Neural progenitor cell (in vitro differentiated cells): Measurements from ENCODE around the gene HDAC3. TPM values are rescaled to one million over a fixed set of nuclear protein-coding genes. Genes with fewer than 3 reads are reported as not detected.

Source experiments
- DNase-seq: peaks from one replicate; pipeline ENCODE4 v3.0.0-alpha.2; 2016; ENCODE audit warnings: low spot score
- H2AFZ ChIP-seq: fragments of 200-600 bp; sonication (generic); replicated peaks from 2 replicates; pipeline ENCODE4 v1.6.1; 2016; ENCODE audit warnings: antibody characterized with exemption
- H3F3A ChIP-seq: fragments of 200-600 bp; sonication (generic); 2 replicates; pipeline ENCODE4 v1.6.1; 2016; ENCODE audit warnings: antibody characterized with exemption, low read depth
- H3K27ac ChIP-seq: fragments of 200-600 bp; sonication (generic); 2 replicates; pipeline ENCODE4 v1.5.1; 2016; ENCODE audit warnings: mild to moderate bottlenecking
- H3K27me3 ChIP-seq: fragments of 200-600 bp; sonication (generic); 2 replicates; pipeline ENCODE4 v1.6.1; 2016; ENCODE audit warnings: mild to moderate bottlenecking, moderate library complexity
- H3K36me3 ChIP-seq: fragments of 200-600 bp; sonication (generic); 2 replicates; pipeline ENCODE4 v1.5.1; 2016
- H3K4me1 ChIP-seq: fragments of 200-600 bp; sonication (generic); 2 replicates; pipeline ENCODE4 v1.6.1; 2016; ENCODE audit warnings: mixed run types
- H3K4me2 ChIP-seq: fragments of 200-600 bp; sonication (generic); 2 replicates; pipeline ENCODE4 v1.6.1; 2016
- H3K4me3 ChIP-seq: fragments of 200-600 bp; sonication (generic); 2 replicates; pipeline ENCODE4 v1.5.1; 2016
- H3K79me2 ChIP-seq: fragments of 200-600 bp; sonication (generic); 2 replicates; pipeline ENCODE4 v1.6.1; 2016; ENCODE audit warnings: low read depth
- H3K9ac ChIP-seq: fragments of 200-600 bp; sonication (generic); 2 replicates; pipeline ENCODE4 v1.6.1; 2016
- H3K9me3 ChIP-seq: fragments of 200-600 bp; sonication (generic); 2 replicates; pipeline ENCODE4 v1.5.1; 2016; ENCODE audit warnings: low read depth
- H4K20me1 ChIP-seq: fragments of 200-600 bp; sonication (generic); 2 replicates; pipeline ENCODE4 v1.6.1; 2016; ENCODE audit warnings: low read depth
- H3K27ac Mint-ChIP-seq: 3 replicates; pipeline ENCODE4 v1.8.0; 2021; ENCODE audit warnings: mixed read lengths
- H3K27me3 Mint-ChIP-seq: 2 replicates; pipeline ENCODE4 v1.8.0; 2022; ENCODE audit warnings: low read depth, mild to moderate bottlenecking, inconsistent platforms, moderate library complexity, mixed read lengths; ENCODE audit not compliant: insufficient read depth
- H3K36me3 Mint-ChIP-seq: 3 replicates; pipeline ENCODE4 v1.8.0; 2021; ENCODE audit warnings: mixed read lengths
- H3K4me1 Mint-ChIP-seq: 3 replicates; pipeline ENCODE4 v1.8.0; 2021; ENCODE audit warnings: mixed read lengths
- H3K4me3 Mint-ChIP-seq: 3 replicates; pipeline ENCODE4 v1.8.0; 2021; ENCODE audit warnings: mild to moderate bottlenecking, moderate library complexity, mixed read lengths
- H3K9me3 Mint-ChIP-seq: 3 replicates; pipeline ENCODE4 v1.8.0; 2020; ENCODE audit warnings: mixed read lengths
- EZH2 ChIP-seq: fragments of 200-600 bp; sonication (generic); IDR thresholded peaks from 2 replicates; pipeline ENCODE4 v1.6.1; 2017; ENCODE audit warnings: antibody characterized with exemption, mild to moderate bottlenecking, moderate library complexity
- EZH2phosphoT487 ChIP-seq: fragments of 200-600 bp; sonication (generic); IDR thresholded peaks from 2 replicates; pipeline ENCODE4 v1.6.1; 2017; ENCODE audit warnings: antibody characterized with exemption
- total RNA-seq: library from RNA; depleted of rRNA; stranded (reverse); fragments of >200 nt; gene quantifications from 2 replicates; pipeline ENCODE4 v1.2.3, GENCODE V29; 2015; ENCODE audit warnings: low replicate concordance
- TF ChIP-seq, protein P1 (sequence below): fragments of 200-600 bp; sonication (generic); IDR thresholded peaks from 2 replicates; pipeline ENCODE4 v1.5.1; 2017; ENCODE audit warnings: antibody characterized with exemption, mild to moderate bottlenecking

HDAC3 gene
- total RNA-seq, 1 donor from 2014 or later: 57.3 TPM

- H2AFZ ChIP-seq: no peak overlapping the region
- H3K9ac ChIP-seq: no peak overlapping the region
- no peak overlapping the region for H3K27ac Mint-ChIP-seq
- H3K9me3 Mint-ChIP-seq: no peaks in the 10 kb centered on the region
- H3K4me3 Mint-ChIP-seq: no peak overlapping the region
- H3K27ac ChIP-seq: no peak overlapping the region
- no peaks in the 10 kb centered on the region for H3F3A ChIP-seq
- peaks cover under 1% of the 10 kb centered on the region for H3K4me1 ChIP-seq
- peaks cover 8% of the 10 kb centered on the region for H3K4me1 Mint-ChIP-seq
- H4K20me1 ChIP-seq: peaks cover 32% of the 10 kb centered on the region
- H3K36me3 ChIP-seq: no peaks in the 10 kb centered on the region
- no peak for DNase-seq
- H3K79me2 ChIP-seq: peaks cover 44% of the 10 kb centered on the region
- H3K4me2 ChIP-seq: no peak overlapping the region
- TF ChIP-seq EZH2 (no peak), EZH2phosphoT487 (no peak)
- TF ChIP-seq, protein P1, sequence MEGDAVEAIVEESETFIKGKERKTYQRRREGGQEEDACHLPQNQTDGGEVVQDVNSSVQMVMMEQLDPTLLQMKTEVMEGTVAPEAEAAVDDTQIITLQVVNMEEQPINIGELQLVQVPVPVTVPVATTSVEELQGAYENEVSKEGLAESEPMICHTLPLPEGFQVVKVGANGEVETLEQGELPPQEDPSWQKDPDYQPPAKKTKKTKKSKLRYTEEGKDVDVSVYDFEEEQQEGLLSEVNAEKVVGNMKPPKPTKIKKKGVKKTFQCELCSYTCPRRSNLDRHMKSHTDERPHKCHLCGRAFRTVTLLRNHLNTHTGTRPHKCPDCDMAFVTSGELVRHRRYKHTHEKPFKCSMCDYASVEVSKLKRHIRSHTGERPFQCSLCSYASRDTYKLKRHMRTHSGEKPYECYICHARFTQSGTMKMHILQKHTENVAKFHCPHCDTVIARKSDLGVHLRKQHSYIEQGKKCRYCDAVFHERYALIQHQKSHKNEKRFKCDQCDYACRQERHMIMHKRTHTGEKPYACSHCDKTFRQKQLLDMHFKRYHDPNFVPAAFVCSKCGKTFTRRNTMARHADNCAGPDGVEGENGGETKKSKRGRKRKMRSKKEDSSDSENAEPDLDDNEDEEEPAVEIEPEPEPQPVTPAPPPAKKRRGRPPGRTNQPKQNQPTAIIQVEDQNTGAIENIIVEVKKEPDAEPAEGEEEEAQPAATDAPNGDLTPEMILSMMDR: no peak
- H3K36me3 Mint-ChIP-seq: peaks cover 30% of the 10 kb centered on the region
- H3K9me3 ChIP-seq: no peaks in the 10 kb centered on the region
- no peak overlapping the region for H3K4me3 ChIP-seq
- H3K27me3 Mint-ChIP-seq: peaks cover 3% of the 10 kb centered on the region
- H3K27me3 ChIP-seq: no peaks in the 10 kb centered on the region
These were observed 6.0 kb downstream of the HDAC3 start for GRCh38 chr5:141630570-141631140.

DNA sequence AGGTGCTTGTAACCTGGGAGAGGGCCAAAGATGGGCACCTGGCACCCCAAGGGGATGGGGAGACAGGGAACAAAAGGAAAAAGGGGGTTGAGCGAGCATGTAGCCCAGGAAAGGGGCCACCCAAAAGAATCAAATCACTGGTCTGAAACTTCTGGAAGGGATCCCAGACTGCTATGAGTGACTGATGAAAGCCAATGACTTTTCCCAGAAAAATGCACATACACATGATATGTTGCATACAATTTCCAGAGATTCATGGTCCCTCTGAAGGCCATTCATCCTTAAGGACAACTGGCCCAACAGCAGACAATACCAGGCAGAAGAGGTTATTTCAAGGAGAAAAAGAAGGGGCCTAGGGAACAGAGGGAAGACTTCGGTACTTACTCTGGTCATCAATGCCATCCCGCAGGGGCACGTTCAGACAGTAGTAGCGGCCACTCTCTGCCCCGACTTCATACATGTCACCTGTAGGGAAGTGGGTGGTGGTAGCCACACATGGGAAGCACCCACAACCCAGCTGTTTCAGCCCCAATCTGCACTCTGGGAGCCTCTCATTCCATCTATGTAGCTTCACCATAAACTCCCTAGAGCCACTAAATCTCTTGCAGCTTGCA, 8.4 kb downstream of the HDAC3 start:
- Histone ChIP-seq H3K9ac (no peak overlapping the region), H3K4me1 (no peaks in the 10 kb centered on the region), H3K27ac (no peak overlapping the region), H3K4me2 (no peak overlapping the region), H3K9me3 (no peaks in the 10 kb centered on the region), H3K27me3 (no peaks in the 10 kb centered on the region), H4K20me1 (peaks cover 19% of the 10 kb centered on the region), H3F3A (no peaks in the 10 kb centered on the region), H3K79me2 (peaks cover 21% of the 10 kb centered on the region), H2AFZ (no peak overlapping the region), H3K36me3 (peaks cover 3% of the 10 kb centered on the region), H3K4me3 (no peak overlapping the region)
- H3K4me3 Mint-ChIP-seq: no peak overlapping the region
- H3K4me1 Mint-ChIP-seq: no peaks in the 10 kb centered on the region
- H3K36me3 Mint-ChIP-seq: peaks cover 36% of the 10 kb centered on the region
- no peak for TF ChIP-seq EZH2
- TF ChIP-seq, protein P1: no peak
- no peak overlapping the region for H3K27ac Mint-ChIP-seq
- DNase-seq: no peak
- H3K9me3 Mint-ChIP-seq: no peaks in the 10 kb centered on the region
- peaks cover 3% of the 10 kb centered on the region for H3K27me3 Mint-ChIP-seq

- Histone ChIP-seq H3K27ac (no peak overlapping the region), H2AFZ (no peak overlapping the region), H3K4me2 (no peak overlapping the region), H3F3A (peaks cover 15% of the 10 kb centered on the region), H4K20me1 (peaks cover 4% of the 10 kb centered on the region), H3K4me1 (no peaks in the 10 kb centered on the region), H3K9me3 (no peaks in the 10 kb centered on the region), H3K27me3 (no peaks in the 10 kb centered on the region), H3K4me3 (no peak overlapping the region), H3K36me3 (peaks cover 3% of the 10 kb centered on the region), H3K79me2 (no peaks in the 10 kb centered on the region), H3K9ac (no peak overlapping the region)
- Mint-ChIP-seq H3K4me1 (no peaks in the 10 kb centered on the region), H3K9me3 (no peaks in the 10 kb centered on the region), H3K27me3 (no peaks in the 10 kb centered on the region), H3K4me3 (no peak overlapping the region), H3K36me3 (peaks cover 41% of the 10 kb centered on the region), H3K27ac (no peak overlapping the region)
- no peak for DNase-seq
- TF ChIP-seq, protein P1: no peak
- TF ChIP-seq EZH2 (no peak), EZH2phosphoT487 (no peak)
These were observed 13.0 kb downstream of the HDAC3 start for GRCh38 chr5:141623611-141624010.
